ENCODE measurements around the gene TNFAIP8L1.
"Not testable (repeated sequence)": the region's sequence is repeated elsewhere in the genome, so short reads cannot be mapped to it uniquely, and the experiment has no call there.

Gene TNFAIP8L1

GRCh38 chr19:4652075-4652474, 12.8 kb downstream of the TNFAIP8L1 start:
- no peak for DNase-seq

- DNase-seq: no peak
Observed at GRCh38 chr19:4653793-4654436, 14.6 kb downstream of the TNFAIP8L1 start.

GRCh38 chr19:4654437-4655361, 15.4 kb downstream of the TNFAIP8L1 start:
- DNase-seq: no peak

GRCh38 chr19:4656102-4656501, 16.8 kb downstream of the TNFAIP8L1 start:
- DNase-seq: no peak

GRCh38 chr19:4657262-4657661, 17.9 kb downstream of the TNFAIP8L1 start:
- DNase-seq: no peak

GRCh38 chr19:4657835-4658234, 18.5 kb downstream of the TNFAIP8L1 start:
- no peak for DNase-seq

GRCh38 chr19:4660181-4660791, 21.0 kb downstream of the TNFAIP8L1 start:
- no peak for DNase-seq

GRCh38 chr19:4660993-4661392, 21.7 kb downstream of the TNFAIP8L1 start:
- DNase-seq: no peak

- DNase-seq: no peak
Observed at GRCh38 chr19:4662020-4662695, 22.8 kb downstream of the TNFAIP8L1 start.

- DNase-seq: no peak
Observed at GRCh38 chr19:4662812-4663211, 23.5 kb downstream of the TNFAIP8L1 start.

- DNase-seq: no peak
Observed at GRCh38 chr19:4664642-4665041, 25.3 kb downstream of the TNFAIP8L1 start.

GRCh38 chr19:4669723-4670480, 30.6 kb downstream of the TNFAIP8L1 start, which contains the start of gene MYDGF:
Gene MYDGF (minus strand): TSS chr19:4670342. CDS start chr19:4670334, 8 bp downstream.
- peak; percentile 92 to 93 for DNase-seq

- DNase-seq: no peak
Observed at GRCh38 chr19:4671185-4671851, 32.0 kb downstream of the TNFAIP8L1 start.

- no peak for DNase-seq
Observed at GRCh38 chr19:4673216-4673615, 33.9 kb downstream of the TNFAIP8L1 start.

- DNase-seq: no peak
Observed at GRCh38 chr19:4673726-4674125, 34.4 kb downstream of the TNFAIP8L1 start.

- DNase-seq: no peak
Observed at GRCh38 chr19:4675346-4675745, 36.0 kb downstream of the TNFAIP8L1 start.

- DNase-seq: no peak
Observed at GRCh38 chr19:4676955-4677731, 37.8 kb downstream of the TNFAIP8L1 start.

GRCh38 chr19:4678881-4679790, 39.8 kb downstream of the TNFAIP8L1 start:
- no peak for DNase-seq

GRCh38 chr19:4680021-4680420, 40.7 kb downstream of the TNFAIP8L1 start:
- not testable (repeated sequence) for DNase-seq
